K562 (cell line): Measurements from ENCODE around the gene RECQL5. TPM values are rescaled to one million over a fixed set of nuclear protein-coding genes. Genes with fewer than 3 reads are reported as not detected.

Source experiments
- CEBPB ChIP-seq: fragments of 450-650 bp; IDR thresholded peaks from 2 replicates; pipeline ENCODE4 v1.6.1; 2016; ENCODE audit warnings: missing genetic modification characterization, missing compliant biosample characterization
- HNRNPH1 ChIP-seq: fragments of 200-400 bp; formaldehyde crosslinking; optimal IDR thresholded peaks from 2 replicates; pipeline ENCODE3; 2017; ENCODE audit warnings: low read depth, mild to moderate bottlenecking, low read length, moderate library complexity
- RBM17 ChIP-seq: fragments of 200-400 bp; formaldehyde crosslinking; IDR thresholded peaks from 2 replicates; pipeline ENCODE4 v1.6.1; 2017; ENCODE audit warnings: low read depth, mild to moderate bottlenecking, low read length, borderline replicate concordance
- SIRT6 ChIP-seq: IDR thresholded peaks from one replicate; pipeline ENCODE4 v1.6.1; 2012; ENCODE audit warnings: low read depth, mild to moderate bottlenecking, control low read depth, inconsistent platforms, low read length, moderate library complexity
- SOX6 ChIP-seq: fragments of 450-650 bp; IDR thresholded peaks from 2 replicates; pipeline ENCODE4 v1.6.1; 2014; ENCODE audit warnings: mild to moderate bottlenecking
- TAF9B ChIP-seq: fragments of 450-650 bp; IDR thresholded peaks from 2 replicates; pipeline ENCODE4 v1.6.1; 2018; ENCODE audit warnings: mild to moderate bottlenecking; ENCODE audit not compliant: partially characterized antibody
- U2AF2 ChIP-seq: fragments of 200-400 bp; formaldehyde crosslinking; optimal IDR thresholded peaks from 2 replicates; pipeline ENCODE3; 2017; ENCODE audit warnings: low read depth, mild to moderate bottlenecking, low read length
- ZNF253 ChIP-seq: fragments of 250-450 bp; sonication (Bioruptor Pico); conservative IDR thresholded peaks from 2 replicates; pipeline ENCODE4 v1.6.1; 2021; ENCODE audit warnings: mild to moderate bottlenecking
- ZNF354B ChIP-seq: fragments of 250-450 bp; sonication (Bioruptor Pico); IDR thresholded peaks from 2 replicates; pipeline ENCODE4 v1.4.0; 2020
- ZNF444 ChIP-seq: fragments of 250-450 bp; sonication (Bioruptor Pico); IDR thresholded peaks from 2 replicates; pipeline ENCODE4 v1.4.0; 2020; ENCODE audit warnings: mild to moderate bottlenecking, moderate library complexity
- polyA plus RNA-seq, 8 experiments: library from polyadenylated mRNA; depleted of rRNA in 4 of 8; stranded (reverse) in 5 of 8; unstranded in 3 of 8; fragments of >200 nt; fragmentation: Nextera tagmentation in 2 of 8; fragmentation: Illumina TruSeq in 1 of 8; extraction: Ambion mirVana in 2 of 8; extraction: Trizol in 1 of 8; gene quantifications; 2 replicates each; pipeline versions ENCODE4 v1.2.1 to v1.2.3, GENCODE V29; 2011 to 2014; ENCODE audit warnings: inconsistent platforms in 1 of 8, missing spikeins in 1 of 8
- total RNA-seq, 7 experiments: library from RNA; depleted of rRNA in 6 of 7; stranded (reverse); fragments of >200 nt in 6 of 7; fragmentation: Illumina TruSeq in 2 of 7; extraction: Trizol in 2 of 7; gene quantifications; 2 replicates each; pipeline versions ENCODE4 v1.2.1 to v1.2.3, GENCODE V29; 2011 to 2021; ENCODE audit warnings: low replicate concordance in 1 of 7
- TF ChIP-seq, protein P1 (sequence below): sonication (generic); formaldehyde crosslinking; IDR thresholded peaks from 2 replicates; pipeline ENCODE4 v1.8.1; 2023; ENCODE audit warnings: mild to moderate bottlenecking, missing genetic modification reagents, moderate library complexity
- TF ChIP-seq, protein P2 (sequence below): sonication (generic); formaldehyde crosslinking; IDR thresholded peaks from 2 replicates; pipeline ENCODE4 v1.8.0; 2022; ENCODE audit warnings: mild to moderate bottlenecking, missing genetic modification reagents
- TF ChIP-seq, protein P3 (sequence below): fragments of 200-800 bp; sonication (Bioruptor generic); IDR thresholded peaks from 2 replicates; pipeline ENCODE4 v1.6.1; 2017; ENCODE audit warnings: missing genetic modification characterization, missing compliant biosample characterization
- TF ChIP-seq, protein P4 (sequence below): fragments of 450-650 bp; formaldehyde crosslinking; IDR thresholded peaks from 2 replicates; pipeline ENCODE4 v1.4.0; 2020; ENCODE audit warnings: mild to moderate bottlenecking, mixed read lengths
- TF ChIP-seq, protein P5 (sequence below): fragments of 450-650 bp; IDR thresholded peaks from 2 replicates; pipeline ENCODE4 v1.6.1; 2014; ENCODE audit warnings: low read depth, mild to moderate bottlenecking, moderate library complexity, borderline replicate concordance

Gene RECQL5
- total and polyA plus RNA-seq, 9 of the 15 experiments (the other 6 are each of a cell fraction or from before 2014, with no cell fraction given): 4.1 to 34.8 (median 16.4) TPM

DNA sequence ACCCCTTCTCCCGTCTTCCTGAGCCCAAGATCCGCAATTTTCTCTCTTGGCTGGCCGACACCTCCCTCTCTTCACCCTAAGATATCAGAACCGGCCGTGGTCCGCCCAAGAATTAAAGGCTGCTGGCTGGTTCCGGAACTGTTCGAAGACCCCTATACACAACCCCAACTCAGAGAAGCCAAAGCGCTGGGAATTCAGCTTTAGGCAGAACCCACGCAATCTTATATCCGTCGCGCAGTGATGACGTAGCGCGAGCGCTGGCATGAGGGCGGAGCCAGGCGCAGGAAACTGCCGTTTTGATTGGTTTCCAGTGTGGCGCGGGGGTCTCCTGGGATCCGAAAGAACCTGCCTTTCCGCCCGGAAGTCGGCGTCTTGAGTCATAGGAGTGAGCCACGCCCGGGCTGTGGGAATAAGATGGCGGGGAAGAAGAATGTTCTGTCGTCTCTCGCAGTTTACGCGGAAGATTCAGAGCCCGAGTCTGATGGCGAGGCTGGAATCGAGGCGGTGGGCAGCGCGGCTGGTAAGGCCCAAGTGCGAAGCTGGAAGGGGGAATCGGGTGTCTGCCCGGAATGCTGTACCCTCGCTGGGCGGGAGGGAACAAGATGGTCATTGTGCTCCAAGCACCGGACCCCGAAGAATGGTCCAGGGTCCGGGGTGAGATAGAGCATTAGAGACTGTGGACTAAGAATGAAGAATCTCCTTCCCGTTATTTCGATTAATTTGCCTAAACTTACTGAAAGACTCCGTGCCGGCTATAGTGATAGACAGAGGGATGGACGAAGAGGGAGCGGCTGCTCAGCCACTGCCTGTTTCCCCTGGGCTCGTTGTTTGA is at the start of gene RECQL5, which contains the start of gene SAP30BP (continued):
- TF ChIP-seq, protein P1, sequence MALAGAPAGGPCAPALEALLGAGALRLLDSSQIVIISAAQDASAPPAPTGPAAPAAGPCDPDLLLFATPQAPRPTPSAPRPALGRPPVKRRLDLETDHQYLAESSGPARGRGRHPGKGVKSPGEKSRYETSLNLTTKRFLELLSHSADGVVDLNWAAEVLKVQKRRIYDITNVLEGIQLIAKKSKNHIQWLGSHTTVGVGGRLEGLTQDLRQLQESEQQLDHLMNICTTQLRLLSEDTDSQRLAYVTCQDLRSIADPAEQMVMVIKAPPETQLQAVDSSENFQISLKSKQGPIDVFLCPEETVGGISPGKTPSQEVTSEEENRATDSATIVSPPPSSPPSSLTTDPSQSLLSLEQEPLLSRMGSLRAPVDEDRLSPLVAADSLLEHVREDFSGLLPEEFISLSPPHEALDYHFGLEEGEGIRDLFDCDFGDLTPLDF (CRISPR knock-in tag): peak; percentile 47
- TF ChIP-seq, protein P2, sequence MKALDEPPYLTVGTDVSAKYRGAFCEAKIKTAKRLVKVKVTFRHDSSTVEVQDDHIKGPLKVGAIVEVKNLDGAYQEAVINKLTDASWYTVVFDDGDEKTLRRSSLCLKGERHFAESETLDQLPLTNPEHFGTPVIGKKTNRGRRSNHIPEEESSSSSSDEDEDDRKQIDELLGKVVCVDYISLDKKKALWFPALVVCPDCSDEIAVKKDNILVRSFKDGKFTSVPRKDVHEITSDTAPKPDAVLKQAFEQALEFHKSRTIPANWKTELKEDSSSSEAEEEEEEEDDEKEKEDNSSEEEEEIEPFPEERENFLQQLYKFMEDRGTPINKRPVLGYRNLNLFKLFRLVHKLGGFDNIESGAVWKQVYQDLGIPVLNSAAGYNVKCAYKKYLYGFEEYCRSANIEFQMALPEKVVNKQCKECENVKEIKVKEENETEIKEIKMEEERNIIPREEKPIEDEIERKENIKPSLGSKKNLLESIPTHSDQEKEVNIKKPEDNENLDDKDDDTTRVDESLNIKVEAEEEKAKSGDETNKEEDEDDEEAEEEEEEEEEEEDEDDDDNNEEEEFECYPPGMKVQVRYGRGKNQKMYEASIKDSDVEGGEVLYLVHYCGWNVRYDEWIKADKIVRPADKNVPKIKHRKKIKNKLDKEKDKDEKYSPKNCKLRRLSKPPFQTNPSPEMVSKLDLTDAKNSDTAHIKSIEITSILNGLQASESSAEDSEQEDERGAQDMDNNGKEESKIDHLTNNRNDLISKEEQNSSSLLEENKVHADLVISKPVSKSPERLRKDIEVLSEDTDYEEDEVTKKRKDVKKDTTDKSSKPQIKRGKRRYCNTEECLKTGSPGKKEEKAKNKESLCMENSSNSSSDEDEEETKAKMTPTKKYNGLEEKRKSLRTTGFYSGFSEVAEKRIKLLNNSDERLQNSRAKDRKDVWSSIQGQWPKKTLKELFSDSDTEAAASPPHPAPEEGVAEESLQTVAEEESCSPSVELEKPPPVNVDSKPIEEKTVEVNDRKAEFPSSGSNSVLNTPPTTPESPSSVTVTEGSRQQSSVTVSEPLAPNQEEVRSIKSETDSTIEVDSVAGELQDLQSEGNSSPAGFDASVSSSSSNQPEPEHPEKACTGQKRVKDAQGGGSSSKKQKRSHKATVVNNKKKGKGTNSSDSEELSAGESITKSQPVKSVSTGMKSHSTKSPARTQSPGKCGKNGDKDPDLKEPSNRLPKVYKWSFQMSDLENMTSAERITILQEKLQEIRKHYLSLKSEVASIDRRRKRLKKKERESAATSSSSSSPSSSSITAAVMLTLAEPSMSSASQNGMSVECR (CRISPR knock-in tag): peak; percentile 74
- TF ChIP-seq U2AF2: no peak
- TF ChIP-seq, protein P3, sequence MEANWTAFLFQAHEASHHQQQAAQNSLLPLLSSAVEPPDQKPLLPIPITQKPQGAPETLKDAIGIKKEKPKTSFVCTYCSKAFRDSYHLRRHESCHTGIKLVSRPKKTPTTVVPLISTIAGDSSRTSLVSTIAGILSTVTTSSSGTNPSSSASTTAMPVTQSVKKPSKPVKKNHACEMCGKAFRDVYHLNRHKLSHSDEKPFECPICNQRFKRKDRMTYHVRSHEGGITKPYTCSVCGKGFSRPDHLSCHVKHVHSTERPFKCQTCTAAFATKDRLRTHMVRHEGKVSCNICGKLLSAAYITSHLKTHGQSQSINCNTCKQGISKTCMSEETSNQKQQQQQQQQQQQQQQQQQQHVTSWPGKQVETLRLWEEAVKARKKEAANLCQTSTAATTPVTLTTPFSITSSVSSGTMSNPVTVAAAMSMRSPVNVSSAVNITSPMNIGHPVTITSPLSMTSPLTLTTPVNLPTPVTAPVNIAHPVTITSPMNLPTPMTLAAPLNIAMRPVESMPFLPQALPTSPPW (CRISPR knock-in tag): peak; percentile 31; the same call in 1 of the 2 replicates
- TF ChIP-seq ZNF253 (CRISPR knock-in tag): no peak
- TF ChIP-seq, protein P4, sequence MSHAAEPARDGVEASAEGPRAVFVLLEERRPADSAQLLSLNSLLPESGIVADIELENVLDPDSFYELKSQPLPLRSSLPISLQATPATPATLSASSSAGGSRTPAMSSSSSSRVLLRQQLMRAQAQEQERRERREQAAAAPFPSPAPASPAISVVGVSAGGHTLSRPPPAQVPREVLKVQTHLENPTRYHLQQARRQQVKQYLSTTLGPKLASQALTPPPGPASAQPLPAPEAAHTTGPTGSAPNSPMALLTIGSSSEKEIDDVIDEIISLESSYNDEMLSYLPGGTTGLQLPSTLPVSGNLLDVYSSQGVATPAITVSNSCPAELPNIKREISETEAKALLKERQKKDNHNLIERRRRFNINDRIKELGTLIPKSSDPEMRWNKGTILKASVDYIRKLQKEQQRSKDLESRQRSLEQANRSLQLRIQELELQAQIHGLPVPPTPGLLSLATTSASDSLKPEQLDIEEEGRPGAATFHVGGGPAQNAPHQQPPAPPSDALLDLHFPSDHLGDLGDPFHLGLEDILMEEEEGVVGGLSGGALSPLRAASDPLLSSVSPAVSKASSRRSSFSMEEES (CRISPR knock-in tag): no peak
- TF ChIP-seq RBM17: no peak
- no peak for TF ChIP-seq SOX6
- no peak for TF ChIP-seq CEBPB (tag)
- no peak for TF ChIP-seq ZNF444
- TF ChIP-seq, protein P5, sequence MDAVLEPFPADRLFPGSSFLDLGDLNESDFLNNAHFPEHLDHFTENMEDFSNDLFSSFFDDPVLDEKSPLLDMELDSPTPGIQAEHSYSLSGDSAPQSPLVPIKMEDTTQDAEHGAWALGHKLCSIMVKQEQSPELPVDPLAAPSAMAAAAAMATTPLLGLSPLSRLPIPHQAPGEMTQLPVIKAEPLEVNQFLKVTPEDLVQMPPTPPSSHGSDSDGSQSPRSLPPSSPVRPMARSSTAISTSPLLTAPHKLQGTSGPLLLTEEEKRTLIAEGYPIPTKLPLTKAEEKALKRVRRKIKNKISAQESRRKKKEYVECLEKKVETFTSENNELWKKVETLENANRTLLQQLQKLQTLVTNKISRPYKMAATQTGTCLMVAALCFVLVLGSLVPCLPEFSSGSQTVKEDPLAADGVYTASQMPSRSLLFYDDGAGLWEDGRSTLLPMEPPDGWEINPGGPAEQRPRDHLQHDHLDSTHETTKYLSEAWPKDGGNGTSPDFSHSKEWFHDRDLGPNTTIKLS: peak; percentile 77; the same call in 1 of the 2 replicates
- TF ChIP-seq ZNF354B (CRISPR knock-in tag): no peak
- no peak for TF ChIP-seq SIRT6
- TF ChIP-seq HNRNPH1: no peak
- peak; percentile 60 for TF ChIP-seq TAF9B
